Hepatocyte (in vitro differentiated cells): ENCODE measurements around the gene SCAPER. TPM values are rescaled to one million over a fixed set of nuclear protein-coding genes. Genes with fewer than 3 reads are reported as not detected.

Experiments used
- DNase-seq: peaks from one replicate; pipeline ENCODE4 v3.0.0-alpha.2; 2016; ENCODE audit warnings: low spot score
- H2AFZ ChIP-seq: fragments of 200-600 bp; sonication (generic); 2 replicates; pipeline ENCODE4 v1.6.0; 2016; ENCODE audit warnings: antibody characterized with exemption, mild to moderate bottlenecking
- H3K27ac ChIP-seq: fragments of 200-600 bp; sonication (generic); 2 replicates; pipeline ENCODE4 v1.5.1; 2016; ENCODE audit warnings: mild to moderate bottlenecking
- H3K27me3 ChIP-seq: fragments of 200-600 bp; sonication (generic); 2 replicates; pipeline ENCODE4 v1.6.1; 2016
- H3K36me3 ChIP-seq: fragments of 200-600 bp; sonication (generic); replicated peaks from 2 replicates; pipeline ENCODE4 v1.5.1; 2016; ENCODE audit warnings: low read depth; ENCODE audit not compliant: insufficient read depth
- H3K4me1 ChIP-seq: fragments of 200-600 bp; sonication (generic); 2 replicates; pipeline ENCODE4 v1.5.1; 2016; ENCODE audit warnings: mild to moderate bottlenecking, moderate library complexity; ENCODE audit not compliant: insufficient read depth
- H3K4me2 ChIP-seq: fragments of 200-600 bp; sonication (generic); 2 replicates; pipeline ENCODE4 v1.6.0; 2016
- H3K4me3 ChIP-seq: fragments of 200-600 bp; sonication (generic); 2 replicates; pipeline ENCODE4 v1.5.1; 2016; ENCODE audit warnings: mild to moderate bottlenecking
- H3K79me2 ChIP-seq: fragments of 200-600 bp; sonication (generic); 2 replicates; pipeline ENCODE4 v1.6.0; 2017; ENCODE audit warnings: mild to moderate bottlenecking
- H3K9me2 ChIP-seq: fragments of 200-600 bp; sonication (generic); replicated peaks from 2 replicates; pipeline ENCODE4 v1.6.0; 2017; ENCODE audit warnings: mild to moderate bottlenecking; ENCODE audit not compliant: insufficient read depth
- H3K9me3 ChIP-seq: fragments of 200-600 bp; sonication (generic); 2 replicates; pipeline ENCODE4 v1.5.1; 2016; ENCODE audit warnings: low read depth, mild to moderate bottlenecking
- H4K20me1 ChIP-seq: fragments of 200-600 bp; sonication (generic); 2 replicates; pipeline ENCODE4 v1.6.0; 2016; ENCODE audit warnings: mild to moderate bottlenecking; ENCODE audit not compliant: insufficient read depth, poor library complexity, severe bottlenecking
- CTCF ChIP-seq: fragments of 200-600 bp; sonication (generic); IDR thresholded peaks from 2 replicates; pipeline ENCODE4 v1.5.1; 2016; ENCODE audit warnings: antibody characterized with exemption, mild to moderate bottlenecking; ENCODE audit not compliant: poor library complexity
- EZH2 ChIP-seq: fragments of 200-600 bp; sonication (generic); IDR thresholded peaks from 2 replicates; pipeline ENCODE4 v1.6.1; 2016; ENCODE audit warnings: antibody characterized with exemption, mild to moderate bottlenecking, borderline replicate concordance
- EZH2phosphoT487 ChIP-seq: fragments of 200-600 bp; sonication (generic); IDR thresholded peaks from one replicate; pipeline ENCODE4 v1.6.1; 2018; ENCODE audit warnings: antibody characterized with exemption, mild to moderate bottlenecking, low read depth, moderate library complexity; ENCODE audit not compliant: unreplicated experiment, severe bottlenecking
- WGBS: methylation state at CpG from one replicate; pipeline ENCODE4 v1.1.6; 2016; ENCODE audit warnings: low lambda C conversion rate; ENCODE audit errors: missing lambda C conversion rate; 5-methylcytosine and 5-hydroxymethylcytosine counted together
- polyA plus RNA-seq: library from polyadenylated mRNA; unstranded; fragments of >200 nt; fragmentation: Nextera tagmentation; extraction: Ambion mirVana; gene quantifications from 2 replicates; pipeline ENCODE4 v1.2.1, GENCODE V29; 2016
- total RNA-seq: library from RNA; depleted of rRNA; stranded (reverse); fragments of >200 nt; gene quantifications from 2 replicates; pipeline ENCODE4 v1.2.3, GENCODE V29; 2014

SCAPER gene
- total and polyA plus RNA-seq, 2 experiments from 2014 or later: 20.8 to 27.4 TPM

GRCh38 chr15:76572983-76573314, 332.2 kb downstream of the SCAPER start:
- Histone ChIP-seq H3K4me2 (no peak overlapping the region), H2AFZ (no peak overlapping the region), H3K27me3 (no peaks in the 10 kb centered on the region), H3K4me1 (no peaks in the 10 kb centered on the region), H4K20me1 (no peaks in the 10 kb centered on the region), H3K9me2 (no peaks in the 10 kb centered on the region), H3K4me3 (no peak overlapping the region), H3K9me3 (no peaks in the 10 kb centered on the region), H3K79me2 (no peaks in the 10 kb centered on the region), H3K36me3 (no peaks in the 10 kb centered on the region), H3K27ac (no peak overlapping the region)
- TF ChIP-seq EZH2: no peak
- TF ChIP-seq CTCF: no peak
- no peak for TF ChIP-seq EZH2phosphoT487
- DNase-seq: no peak

GRCh38 chr15:76566276-76566675, 338.9 kb downstream of the SCAPER start:
- Histone ChIP-seq H3K36me3 (no peaks in the 10 kb centered on the region), H3K4me2 (no peak overlapping the region), H2AFZ (no peak overlapping the region), H3K79me2 (no peaks in the 10 kb centered on the region), H3K4me1 (no peaks in the 10 kb centered on the region), H3K27me3 (no peaks in the 10 kb centered on the region), H4K20me1 (no peaks in the 10 kb centered on the region), H3K9me3 (no peaks in the 10 kb centered on the region), H3K4me3 (no peak overlapping the region), H3K27ac (no peak overlapping the region), H3K9me2 (no peaks in the 10 kb centered on the region)
- 55% methylated on average over 2 of the region's 2 CpGs for WGBS
- DNase-seq: no peak
- TF ChIP-seq CTCF: no peak
- TF ChIP-seq EZH2: no peak
- no peak for TF ChIP-seq EZH2phosphoT487

GRCh38 chr15:76565366-76565765, 339.8 kb downstream of the SCAPER start:
- no peak overlapping the region for H3K4me2 ChIP-seq
- no peak for TF ChIP-seq EZH2phosphoT487
- no peaks in the 10 kb centered on the region for H4K20me1 ChIP-seq
- H3K36me3 ChIP-seq: no peaks in the 10 kb centered on the region
- no peaks in the 10 kb centered on the region for H3K4me1 ChIP-seq
- no peaks in the 10 kb centered on the region for H3K79me2 ChIP-seq
- no peak overlapping the region for H3K27ac ChIP-seq
- 78% methylated on average over 1 of the region's 1 CpG for WGBS
- H3K27me3 ChIP-seq: no peaks in the 10 kb centered on the region
- H3K9me3 ChIP-seq: no peaks in the 10 kb centered on the region
- no peak overlapping the region for H3K4me3 ChIP-seq
- no peak for DNase-seq
- no peak overlapping the region for H2AFZ ChIP-seq
- H3K9me2 ChIP-seq: no peaks in the 10 kb centered on the region

GRCh38 chr15:76555247-76555646, 349.9 kb downstream of the SCAPER start:
- no peak for DNase-seq
- Histone ChIP-seq H3K79me2 (no peaks in the 10 kb centered on the region), H3K9me2 (no peaks in the 10 kb centered on the region), H3K4me1 (no peaks in the 10 kb centered on the region), H3K9me3 (no peaks in the 10 kb centered on the region), H2AFZ (no peak overlapping the region), H3K27me3 (no peaks in the 10 kb centered on the region), H3K4me3 (no peak overlapping the region), H3K36me3 (no peaks in the 10 kb centered on the region), H4K20me1 (no peaks in the 10 kb centered on the region), H3K4me2 (no peak overlapping the region), H3K27ac (no peak overlapping the region)
- TF ChIP-seq EZH2 (no peak), CTCF (no peak), EZH2phosphoT487 (no peak)
- WGBS: 100% methylated on average over 1 of the region's 1 CpG
